Neural cell (in vitro differentiated cells): ENCODE measurements around the gene PAEP. TPM values are rescaled to one million over a fixed set of nuclear protein-coding genes. Genes with fewer than 3 reads are reported as not detected.

Experiments used
- H2AFZ ChIP-seq: fragments of 200-600, 300-800 bp; sonication (generic), shearing (Covaris generic); 2 replicates; pipeline ENCODE4 v1.6.0; 2014; ENCODE audit warnings: low read depth, mild to moderate bottlenecking, antibody characterized with exemption, low read length, moderate library complexity
- H3F3A ChIP-seq: fragments of 200-600 bp; shearing (Covaris generic); 2 replicates; pipeline ENCODE4 v1.6.1; 2016; ENCODE audit warnings: mild to moderate bottlenecking, moderate library complexity, mixed read lengths, antibody characterized with exemption, low read length; ENCODE audit not compliant: insufficient read depth, poor library complexity, severe bottlenecking
- H3K27ac ChIP-seq: fragments of 200-600, 300-800 bp; sonication (generic), shearing (Covaris generic); 2 replicates; pipeline ENCODE4 v1.5.1; 2014; ENCODE audit warnings: mild to moderate bottlenecking, low read length, moderate library complexity
- H3K27me3 ChIP-seq: fragments of 300-800, 200-600 bp; sonication (generic), shearing (Covaris generic); 2 replicates; pipeline ENCODE4 v1.6.0; 2014; ENCODE audit warnings: mild to moderate bottlenecking, low read depth, low read length, moderate library complexity; ENCODE audit not compliant: insufficient read depth
- H3K36me3 ChIP-seq: fragments of 300-800, 200-600 bp; sonication (generic), shearing (Covaris generic); 2 replicates; pipeline ENCODE4 v1.5.1; 2014; ENCODE audit warnings: mild to moderate bottlenecking, antibody characterized with exemption, low read length, moderate library complexity; ENCODE audit not compliant: insufficient read depth
- H3K4me2 ChIP-seq: fragments of 300-800, 200-600 bp; sonication (generic), shearing (Covaris generic); 2 replicates; pipeline ENCODE4 v1.6.0; 2014; ENCODE audit warnings: mild to moderate bottlenecking, low read length
- H3K4me3 ChIP-seq: fragments of 300-800, 200-600 bp; sonication (generic), shearing (Covaris generic); 2 replicates; pipeline ENCODE4 v1.5.1; 2014; ENCODE audit warnings: mild to moderate bottlenecking, low read length, moderate library complexity
- H3K79me2 ChIP-seq: fragments of 200-600 bp; shearing (Covaris generic); replicated peaks from 2 replicates; pipeline ENCODE4 v1.6.0; 2014; ENCODE audit warnings: mild to moderate bottlenecking, low read length, moderate library complexity; ENCODE audit not compliant: insufficient read depth
- H3K9ac ChIP-seq: fragments of 300-800, 200-600 bp; sonication (generic), shearing (Covaris generic); 2 replicates; pipeline ENCODE4 v1.6.1; 2016; ENCODE audit warnings: mild to moderate bottlenecking, low read length, mixed read lengths
- H3K9me2 ChIP-seq: fragments of 200-600 bp; shearing (Covaris generic); 2 replicates; pipeline ENCODE4 v1.6.1; 2016; ENCODE audit warnings: mild to moderate bottlenecking, low read length, mixed read lengths; ENCODE audit not compliant: insufficient read depth
- H3K9me3 ChIP-seq: fragments of 200-600, 300-800 bp; sonication (generic), shearing (Covaris generic); 2 replicates; pipeline ENCODE4 v1.6.1; 2016; ENCODE audit warnings: mild to moderate bottlenecking, mixed run types, low read length, moderate library complexity, mixed read lengths
- H4K20me1 ChIP-seq: fragments of 200-600 bp; shearing (Covaris generic); 2 replicates; pipeline ENCODE4 v1.6.1; 2016; ENCODE audit warnings: mild to moderate bottlenecking, mixed run types; ENCODE audit not compliant: insufficient read depth
- CTCF ChIP-seq: fragments of 450-650 bp; IDR thresholded peaks from 2 replicates; pipeline ENCODE4 v1.5.1; 2014; ENCODE audit warnings: antibody characterized with exemption, mild to moderate bottlenecking, moderate library complexity; ENCODE audit not compliant: poor library complexity, severe bottlenecking
- EP300 ChIP-seq: fragments of 450-650 bp; conservative IDR thresholded peaks from 2 replicates; pipeline ENCODE4 v1.6.1; 2014; ENCODE audit warnings: antibody characterized with exemption, mild to moderate bottlenecking, moderate library complexity; ENCODE audit not compliant: poor library complexity, severe bottlenecking
- EZH2 ChIP-seq: fragments of 200-600, 300-800 bp; shearing (Covaris generic), sonication (generic); IDR thresholded peaks from 2 replicates; pipeline ENCODE4 v1.6.1; 2014; ENCODE audit warnings: antibody characterized with exemption, low read length, borderline replicate concordance, mild to moderate bottlenecking; ENCODE audit not compliant: insufficient read depth, poor library complexity, severe bottlenecking
- MXI1 ChIP-seq: fragments of 450-650 bp; conservative IDR thresholded peaks from 2 replicates; pipeline ENCODE4 v1.6.1; 2014; ENCODE audit warnings: antibody characterized with exemption, mild to moderate bottlenecking; ENCODE audit not compliant: poor library complexity, severe bottlenecking
- POLR2AphosphoS5 ChIP-seq: IDR thresholded peaks from 2 replicates; pipeline ENCODE4 v1.6.1; 2012
- RAD21 ChIP-seq: fragments of 450-650 bp; conservative IDR thresholded peaks from 2 replicates; pipeline ENCODE4 v1.6.1; 2014; ENCODE audit warnings: antibody characterized with exemption, mild to moderate bottlenecking, moderate library complexity
- REST ChIP-seq: IDR thresholded peaks from 2 replicates; pipeline ENCODE4 v1.6.1; 2012; ENCODE audit warnings: borderline replicate concordance
- SMC3 ChIP-seq: fragments of 450-650 bp; conservative IDR thresholded peaks from 2 replicates; pipeline ENCODE4 v1.6.1; 2014; ENCODE audit warnings: antibody characterized with exemption, mild to moderate bottlenecking, moderate library complexity; ENCODE audit not compliant: poor library complexity
- TAF1 ChIP-seq: IDR thresholded peaks from 2 replicates; pipeline ENCODE4 v1.6.1; 2012; ENCODE audit warnings: low read depth
- polyA plus RNA-seq: library from polyadenylated mRNA; depleted of rRNA; stranded (reverse); fragments of >200 nt; gene quantifications from 2 replicates; pipeline ENCODE4 v1.2.3, GENCODE V29; 2014

Gene PAEP
- polyA plus RNA-seq, 1 donor from 2014 or later = not detected

DNA sequence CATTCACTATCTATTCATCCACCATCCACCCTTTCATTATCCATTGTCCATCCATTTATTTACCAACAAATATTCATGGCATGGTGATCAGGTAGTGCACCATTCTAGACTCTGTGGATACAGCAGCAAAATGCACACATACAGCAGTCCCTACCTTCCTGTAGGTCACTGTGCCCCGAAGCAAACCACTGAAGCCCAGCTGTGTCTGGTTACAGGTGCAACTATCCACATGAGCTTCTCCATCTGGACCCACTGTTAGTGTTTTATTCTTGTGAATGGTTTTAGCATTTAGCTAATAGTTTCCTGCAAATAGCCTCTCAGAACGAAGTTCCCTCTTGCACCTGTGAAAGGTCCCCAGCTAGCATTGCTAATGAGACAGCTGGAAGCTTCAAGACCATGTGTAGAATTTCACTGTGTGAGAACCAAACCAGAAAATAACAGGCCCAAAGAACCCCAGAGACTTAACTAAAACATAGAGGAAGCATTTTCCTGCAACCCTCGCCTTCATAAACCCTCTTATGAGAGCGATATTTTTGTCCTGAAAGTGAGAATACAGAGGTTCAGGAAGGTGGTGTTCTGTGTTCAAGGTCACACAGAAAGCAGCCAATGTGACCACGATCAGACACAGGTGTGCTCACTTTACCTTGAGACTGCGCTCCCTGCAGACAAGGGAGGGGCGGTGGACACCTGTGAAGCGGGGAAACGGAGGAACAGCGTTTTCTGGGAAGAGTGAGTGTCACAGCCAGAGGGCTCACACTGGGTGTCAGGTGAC lies 18.5 kb downstream of the PAEP start:
- Histone ChIP-seq H3K4me3 (no peak overlapping the region), H3K9me2 (no peaks in the 10 kb centered on the region), H2AFZ (no peak overlapping the region), H3F3A (no peaks in the 10 kb centered on the region), H3K9me3 (no peaks in the 10 kb centered on the region), H3K9ac (no peak overlapping the region), H3K79me2 (no peaks in the 10 kb centered on the region), H4K20me1 (no peaks in the 10 kb centered on the region), H3K36me3 (no peaks in the 10 kb centered on the region), H3K27me3 (peaks cover 5% of the 10 kb centered on the region), H3K4me2 (no peak overlapping the region), H3K27ac (no peak overlapping the region)
- TF ChIP-seq EP300 = no peak
- TF ChIP-seq TAF1 = no peak
- no peak for TF ChIP-seq REST
- no peak for TF ChIP-seq POLR2AphosphoS5
- TF ChIP-seq SMC3 = no peak
- TF ChIP-seq RAD21 = no peak
- no peak for TF ChIP-seq CTCF

- no peak overlapping the region for H2AFZ ChIP-seq
- H3K36me3 ChIP-seq = no peaks in the 10 kb centered on the region
- peaks cover 5% of the 10 kb centered on the region for H3K27me3 ChIP-seq
- no peaks in the 10 kb centered on the region for H3K79me2 ChIP-seq
- no peak overlapping the region for H3K4me3 ChIP-seq
- no peaks in the 10 kb centered on the region for H4K20me1 ChIP-seq
- TF ChIP-seq EP300 = no peak
- no peak for TF ChIP-seq POLR2AphosphoS5
- no peak for TF ChIP-seq MXI1
- no peak for TF ChIP-seq RAD21
- TF ChIP-seq REST = no peak
- TF ChIP-seq SMC3 = no peak
- no peak for TF ChIP-seq CTCF
- TF ChIP-seq EZH2 = no peak
- TF ChIP-seq TAF1 = no peak
- H3K9me2 ChIP-seq = no peaks in the 10 kb centered on the region
- H3K4me2 ChIP-seq = no peak overlapping the region
- no peaks in the 10 kb centered on the region for H3K9me3 ChIP-seq
- H3K9ac ChIP-seq = no peak overlapping the region
- H3F3A ChIP-seq = no peaks in the 10 kb centered on the region
- H3K27ac ChIP-seq = no peak overlapping the region
Measured at GRCh38 chr9:135580664-135581380, 19.3 kb downstream of the PAEP start.
